Ishikawa (cell line): ENCODE measurements around the gene BHMT2.

Experiments used
- CEBPB ChIP-seq: IDR thresholded peaks from 2 replicates; pipeline ENCODE4 v1.6.1; 2012
- CREB1 ChIP-seq: IDR thresholded peaks from 2 replicates; pipeline ENCODE4 v1.6.1; 2012; ENCODE audit warnings: low read depth
- EGR1 ChIP-seq: IDR thresholded peaks from 2 replicates; pipeline ENCODE4 v1.6.1; 2012
- EP300 ChIP-seq: IDR thresholded peaks from 2 replicates; pipeline ENCODE4 v1.6.1; 2012; ENCODE audit warnings: borderline replicate concordance
- FOXM1 ChIP-seq: IDR thresholded peaks from 2 replicates; pipeline ENCODE4 v1.6.1; 2012; ENCODE audit warnings: low read depth, borderline replicate concordance
- NFIC ChIP-seq: IDR thresholded peaks from 2 replicates; pipeline ENCODE4 v1.6.1; 2012
- RAD21 ChIP-seq: IDR thresholded peaks from 2 replicates; pipeline ENCODE4 v1.6.1; 2012; ENCODE audit warnings: low read depth
- TAF1 ChIP-seq: IDR thresholded peaks from 2 replicates; pipeline ENCODE4 v1.6.1; 2012; ENCODE audit warnings: low read depth, mild to moderate bottlenecking
- TCF12 ChIP-seq: IDR thresholded peaks from 2 replicates; pipeline ENCODE4 v1.6.1; 2012; ENCODE audit warnings: low read depth
- YY1 ChIP-seq: IDR thresholded peaks from 2 replicates; pipeline ENCODE4 v1.6.1; 2012; ENCODE audit warnings: low read depth
- ZBTB7A ChIP-seq: IDR thresholded peaks from 2 replicates; pipeline ENCODE4 v1.6.1; 2012; ENCODE audit warnings: low read depth
- TF ChIP-seq, protein P1 (sequence below): IDR thresholded peaks from 2 replicates; pipeline ENCODE4 v1.6.1; 2012
- TF ChIP-seq, protein P2 (sequence below): IDR thresholded peaks from 2 replicates; pipeline ENCODE4 v1.6.1; 2012; ENCODE audit warnings: low read depth, mild to moderate bottlenecking
- TF ChIP-seq, protein P3 (sequence below): IDR thresholded peaks from 2 replicates; pipeline ENCODE4 v1.6.1; 2012

DNA sequence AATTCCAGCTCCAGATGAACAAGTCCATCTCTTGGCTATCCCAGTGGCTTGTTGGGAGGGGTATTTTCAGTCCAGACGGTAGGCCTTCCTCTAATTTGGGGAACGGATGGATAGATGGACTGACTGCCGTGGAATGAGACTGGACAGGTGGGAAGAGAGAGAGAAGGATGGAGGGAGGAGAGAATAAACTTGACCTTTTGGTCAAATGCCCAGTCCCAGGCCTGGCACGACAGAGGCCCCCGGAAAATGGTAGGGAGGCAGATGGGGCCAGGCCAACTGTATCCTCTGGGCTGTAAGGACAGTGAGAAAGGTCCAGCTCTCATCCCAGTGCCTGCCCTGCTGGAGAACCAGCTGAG lies 43.1 kb downstream of the BHMT2 start:
- no peak for TF ChIP-seq NFIC
- TF ChIP-seq TAF1 = no peak
- TF ChIP-seq CREB1 = no peak
- TF ChIP-seq, protein P1, sequence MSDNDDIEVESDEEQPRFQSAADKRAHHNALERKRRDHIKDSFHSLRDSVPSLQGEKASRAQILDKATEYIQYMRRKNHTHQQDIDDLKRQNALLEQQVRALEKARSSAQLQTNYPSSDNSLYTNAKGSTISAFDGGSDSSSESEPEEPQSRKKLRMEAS = no peak
- TF ChIP-seq EP300 = no peak
- TF ChIP-seq, protein P2, sequence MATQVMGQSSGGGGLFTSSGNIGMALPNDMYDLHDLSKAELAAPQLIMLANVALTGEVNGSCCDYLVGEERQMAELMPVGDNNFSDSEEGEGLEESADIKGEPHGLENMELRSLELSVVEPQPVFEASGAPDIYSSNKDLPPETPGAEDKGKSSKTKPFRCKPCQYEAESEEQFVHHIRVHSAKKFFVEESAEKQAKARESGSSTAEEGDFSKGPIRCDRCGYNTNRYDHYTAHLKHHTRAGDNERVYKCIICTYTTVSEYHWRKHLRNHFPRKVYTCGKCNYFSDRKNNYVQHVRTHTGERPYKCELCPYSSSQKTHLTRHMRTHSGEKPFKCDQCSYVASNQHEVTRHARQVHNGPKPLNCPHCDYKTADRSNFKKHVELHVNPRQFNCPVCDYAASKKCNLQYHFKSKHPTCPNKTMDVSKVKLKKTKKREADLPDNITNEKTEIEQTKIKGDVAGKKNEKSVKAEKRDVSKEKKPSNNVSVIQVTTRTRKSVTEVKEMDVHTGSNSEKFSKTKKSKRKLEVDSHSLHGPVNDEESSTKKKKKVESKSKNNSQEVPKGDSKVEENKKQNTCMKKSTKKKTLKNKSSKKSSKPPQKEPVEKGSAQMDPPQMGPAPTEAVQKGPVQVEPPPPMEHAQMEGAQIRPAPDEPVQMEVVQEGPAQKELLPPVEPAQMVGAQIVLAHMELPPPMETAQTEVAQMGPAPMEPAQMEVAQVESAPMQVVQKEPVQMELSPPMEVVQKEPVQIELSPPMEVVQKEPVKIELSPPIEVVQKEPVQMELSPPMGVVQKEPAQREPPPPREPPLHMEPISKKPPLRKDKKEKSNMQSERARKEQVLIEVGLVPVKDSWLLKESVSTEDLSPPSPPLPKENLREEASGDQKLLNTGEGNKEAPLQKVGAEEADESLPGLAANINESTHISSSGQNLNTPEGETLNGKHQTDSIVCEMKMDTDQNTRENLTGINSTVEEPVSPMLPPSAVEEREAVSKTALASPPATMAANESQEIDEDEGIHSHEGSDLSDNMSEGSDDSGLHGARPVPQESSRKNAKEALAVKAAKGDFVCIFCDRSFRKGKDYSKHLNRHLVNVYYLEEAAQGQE = no peak
- TF ChIP-seq CEBPB = no peak
- no peak for TF ChIP-seq ZBTB7A
- TF ChIP-seq TCF12 = no peak
- no peak for TF ChIP-seq EGR1
- TF ChIP-seq YY1 = no peak
- TF ChIP-seq, protein P3, sequence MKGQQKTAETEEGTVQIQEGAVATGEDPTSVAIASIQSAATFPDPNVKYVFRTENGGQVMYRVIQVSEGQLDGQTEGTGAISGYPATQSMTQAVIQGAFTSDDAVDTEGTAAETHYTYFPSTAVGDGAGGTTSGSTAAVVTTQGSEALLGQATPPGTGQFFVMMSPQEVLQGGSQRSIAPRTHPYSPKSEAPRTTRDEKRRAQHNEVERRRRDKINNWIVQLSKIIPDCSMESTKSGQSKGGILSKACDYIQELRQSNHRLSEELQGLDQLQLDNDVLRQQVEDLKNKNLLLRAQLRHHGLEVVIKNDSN = no peak
- TF ChIP-seq RAD21 = no peak
- no peak for TF ChIP-seq FOXM1
